Stimulated activated CD4-positive, alpha-beta T cell treated with anti-CD3 and anti-CD28 coated beads, Interleukin-1b, Interleukin-23, amount 100 ng/mL, for 1 hour (primary cell): ENCODE measurements around the gene HIVEP3.

Experiments
- DNase-seq, 2 donors: peaks; one replicate each; pipeline ENCODE4 v3.0.0-alpha.2; 2020; ENCODE audit warnings: low read depth in 2 of 2

HIVEP3 gene

GRCh38 chr1:41484402-41485241 lies 434.1 kb downstream of the HIVEP3 start, which contains the start of gene EDN2:
EDN2 (minus strand) TSS chr1:41484683; CDS start chr1:41484601, 82 bp downstream.
- DNase-seq: no peak

- no peak for DNase-seq
These were observed 434.7 kb downstream of the HIVEP3 start for GRCh38 chr1:41483960-41484401.

GRCh38 chr1:41483001-41483850 lies 435.5 kb downstream of the HIVEP3 start:
- DNase-seq: no peak

GRCh38 chr1:41482001-41482765 lies 436.5 kb downstream of the HIVEP3 start:
- DNase-seq: no peak

GRCh38 chr1:41481109-41481775 lies 437.5 kb downstream of the HIVEP3 start:
- no peak for DNase-seq

GRCh38 chr1:41480204-41481108 lies 438.3 kb downstream of the HIVEP3 start:
- no peak for DNase-seq

GRCh38 chr1:41479808-41480160 lies 438.9 kb downstream of the HIVEP3 start:
- no peak for DNase-seq

GRCh38 chr1:41479000-41479807 lies 439.5 kb downstream of the HIVEP3 start:
- DNase-seq: no peak

GRCh38 chr1:41478118-41478748 lies 440.5 kb downstream of the HIVEP3 start:
- DNase-seq: no peak

- no peak for DNase-seq
These were observed 441.8 kb downstream of the HIVEP3 start for GRCh38 chr1:41476807-41477361.

- DNase-seq: no peak
These were observed 442.7 kb downstream of the HIVEP3 start for GRCh38 chr1:41475859-41476567.

GRCh38 chr1:41475346-41475745 lies 443.4 kb downstream of the HIVEP3 start:
- DNase-seq: no peak

- no peak for DNase-seq
These were observed 444.0 kb downstream of the HIVEP3 start for GRCh38 chr1:41474490-41475271.

GRCh38 chr1:41473738-41474362 lies 444.9 kb downstream of the HIVEP3 start:
- DNase-seq: no peak

GRCh38 chr1:41471658-41472057 lies 447.1 kb downstream of the HIVEP3 start:
- no peak for DNase-seq

- DNase-seq: no peak
These were observed 449.0 kb downstream of the HIVEP3 start for GRCh38 chr1:41469706-41470105.
